Measurements from ENCODE around the gene MYO7B.

GRCh38 chr2:127563458-127564428, 28.3 kb downstream of the MYO7B start:
- TF ChIP-seq POLR2AphosphoS5 (IDR thresholded peaks at IDR 0.05; ENCODE audit: low read depth, low read length) (no peak), CTCF (IDR thresholded peaks at IDR 0.05) (no peak), USF1 (IDR thresholded peaks at IDR 0.05; ENCODE audit: borderline replicate concordance, low read depth) (no peak), TCF12 (IDR thresholded peaks at IDR 0.05) (no peak), YY1 (IDR thresholded peaks at IDR 0.05; ENCODE audit: low read depth) (no peak)
